Mesendoderm (in vitro differentiated cells): ENCODE data around the gene ERF.

Source experiments
- DNase-seq: peaks from one replicate; pipeline ENCODE4 v3.0.0; 2013
- H2AK5ac ChIP-seq: 2 replicates; pipeline ENCODE4 v1.6.1; 2013; ENCODE audit warnings: low read length, inconsistent platforms
- H2BK120ac ChIP-seq: 2 replicates; pipeline ENCODE4 v1.6.1; 2013; ENCODE audit warnings: low read depth, mild to moderate bottlenecking, low read length, moderate library complexity, mixed read lengths
- H2BK15ac ChIP-seq: replicated peaks from 2 replicates; pipeline ENCODE4 v1.6.1; 2013; ENCODE audit warnings: low read depth, mild to moderate bottlenecking, moderate library complexity
- H2BK5ac ChIP-seq: 2 replicates; pipeline ENCODE4 v1.6.1; 2013; ENCODE audit warnings: low read length, inconsistent platforms
- H3K18ac ChIP-seq: 2 replicates; pipeline ENCODE4 v1.6.1; 2013; ENCODE audit warnings: mild to moderate bottlenecking, low read length, mixed read lengths
- H3K23ac ChIP-seq: one replicate; pipeline ENCODE4 v1.6.1; 2013; ENCODE audit warnings: low read length
- H3K27ac ChIP-seq: 2 replicates; pipeline ENCODE4 v1.5.1; 2013; ENCODE audit warnings: low read depth, mild to moderate bottlenecking, inconsistent platforms, low read length, moderate library complexity
- H3K27me3 ChIP-seq: 2 replicates; pipeline ENCODE4 v1.6.1; 2013; ENCODE audit warnings: low read length, control low read depth, mild to moderate bottlenecking, inconsistent platforms; ENCODE audit not compliant: insufficient read depth, poor library complexity
- H3K36me3 ChIP-seq: 2 replicates; pipeline ENCODE4 v1.6.1; 2013; ENCODE audit warnings: low read length, inconsistent platforms; ENCODE audit not compliant: control insufficient read depth, insufficient read depth
- H3K4ac ChIP-seq: one replicate; pipeline ENCODE4 v1.6.1; 2013; ENCODE audit warnings: low read depth, mild to moderate bottlenecking, low read length, moderate library complexity
- H3K4me1 ChIP-seq: 2 replicates; pipeline ENCODE4 v1.6.1; 2013; ENCODE audit warnings: low read depth, low read length, inconsistent platforms; ENCODE audit not compliant: control insufficient read depth
- H3K4me2 ChIP-seq: 2 replicates; pipeline ENCODE4 v1.6.1; 2013; ENCODE audit warnings: low read length
- H3K4me3 ChIP-seq: 2 replicates; pipeline ENCODE4 v1.5.1; 2013; ENCODE audit warnings: mild to moderate bottlenecking, low read length
- H3K56ac ChIP-seq: one replicate; pipeline ENCODE4 v1.6.1; 2013; ENCODE audit warnings: low read length
- H3K79me1 ChIP-seq: 2 replicates; pipeline ENCODE4 v1.6.1; 2013; ENCODE audit warnings: low read length, inconsistent platforms
- H3K79me2 ChIP-seq: 2 replicates; pipeline ENCODE4 v1.6.1; 2013; ENCODE audit warnings: mild to moderate bottlenecking, low read length; ENCODE audit not compliant: control insufficient read depth, insufficient read depth
- H3K9ac ChIP-seq: 2 replicates; pipeline ENCODE4 v1.6.1; 2013; ENCODE audit warnings: low read length, inconsistent platforms
- H4K5ac ChIP-seq: one replicate; pipeline ENCODE4 v1.6.1; 2013; ENCODE audit warnings: low read length
- H4K8ac ChIP-seq: one replicate; pipeline ENCODE4 v1.6.1; 2013; ENCODE audit warnings: low read depth, mild to moderate bottlenecking, control low read depth, low read length, moderate library complexity
- WGBS: extraction: QIAGEN DNeasy Blood & Tissue Kit; methylation state at CpG from one replicate; pipeline ENCODE4 v1.1.7; 2013; ENCODE audit warnings: low lambda C conversion rate, missing lambda C conversion rate; ENCODE audit not compliant: insufficient coverage; ENCODE audit errors: extremely low coverage; 5-methylcytosine and 5-hydroxymethylcytosine counted together

ERF gene

GRCh38 chr19:42252365-42253244, 2.3 kb downstream of the ERF start:
- H2AK5ac ChIP-seq: peak overlapping the region; percentile 100
- H3K27me3 ChIP-seq: no peaks in the 10 kb centered on the region
- H2BK5ac ChIP-seq: peak overlapping the region; percentile 61
- DNase-seq: peak; percentile 25
- H3K56ac ChIP-seq: peak overlapping the region; percentile 95
- H3K4me2 ChIP-seq: peak overlapping the region; percentile 78
- H3K4me3 ChIP-seq: peak overlapping the region; percentile 84
- peak overlapping the region; percentile 95 for H3K23ac ChIP-seq
- peaks cover 33% of the 10 kb centered on the region for H3K79me2 ChIP-seq
- H4K5ac ChIP-seq: no peak overlapping the region
- peak overlapping the region; percentile 95 for H3K4ac ChIP-seq
- WGBS: no CpG with 5 or more reads among the region's 27 CpGs
- H3K18ac ChIP-seq: peak overlapping the region; percentile 81
- H3K4me1 ChIP-seq: peaks cover 11% of the 10 kb centered on the region
- no peak overlapping the region for H4K8ac ChIP-seq
- peak overlapping the region; percentile 5 for H2BK120ac ChIP-seq
- peak overlapping the region; percentile 96 for H3K9ac ChIP-seq
- H2BK15ac ChIP-seq: no peak overlapping the region
- H3K27ac ChIP-seq: peak overlapping the region; percentile 96
- peaks cover 21% of the 10 kb centered on the region for H3K79me1 ChIP-seq
- peaks cover 5% of the 10 kb centered on the region for H3K36me3 ChIP-seq

- DNase-seq: no peak
- H2BK120ac ChIP-seq: no peak overlapping the region
- no peak overlapping the region for H3K27ac ChIP-seq
- H3K4ac ChIP-seq: no peak overlapping the region
- WGBS: no CpG with 5 or more reads among the region's 4 CpGs
- no peak overlapping the region for H3K4me3 ChIP-seq
- H3K18ac ChIP-seq: no peak overlapping the region
- H3K56ac ChIP-seq: peak overlapping the region; percentile 95
- H3K4me2 ChIP-seq: no peak overlapping the region
- peaks cover 21% of the 10 kb centered on the region for H3K79me1 ChIP-seq
- peaks cover 8% of the 10 kb centered on the region for H3K36me3 ChIP-seq
- H3K4me1 ChIP-seq: peaks cover 11% of the 10 kb centered on the region
- H3K23ac ChIP-seq: peak overlapping the region; percentile 45
- H2BK15ac ChIP-seq: no peak overlapping the region
- H2BK5ac ChIP-seq: no peak overlapping the region
- no peak overlapping the region for H4K5ac ChIP-seq
- H2AK5ac ChIP-seq: no peak overlapping the region
- no peaks in the 10 kb centered on the region for H3K27me3 ChIP-seq
- peaks cover 33% of the 10 kb centered on the region for H3K79me2 ChIP-seq
- peak overlapping the region; percentile 54 for H3K9ac ChIP-seq
- H4K8ac ChIP-seq: no peak overlapping the region
Measured at GRCh38 chr19:42251572-42252358, 3.2 kb downstream of the ERF start.

DNA sequence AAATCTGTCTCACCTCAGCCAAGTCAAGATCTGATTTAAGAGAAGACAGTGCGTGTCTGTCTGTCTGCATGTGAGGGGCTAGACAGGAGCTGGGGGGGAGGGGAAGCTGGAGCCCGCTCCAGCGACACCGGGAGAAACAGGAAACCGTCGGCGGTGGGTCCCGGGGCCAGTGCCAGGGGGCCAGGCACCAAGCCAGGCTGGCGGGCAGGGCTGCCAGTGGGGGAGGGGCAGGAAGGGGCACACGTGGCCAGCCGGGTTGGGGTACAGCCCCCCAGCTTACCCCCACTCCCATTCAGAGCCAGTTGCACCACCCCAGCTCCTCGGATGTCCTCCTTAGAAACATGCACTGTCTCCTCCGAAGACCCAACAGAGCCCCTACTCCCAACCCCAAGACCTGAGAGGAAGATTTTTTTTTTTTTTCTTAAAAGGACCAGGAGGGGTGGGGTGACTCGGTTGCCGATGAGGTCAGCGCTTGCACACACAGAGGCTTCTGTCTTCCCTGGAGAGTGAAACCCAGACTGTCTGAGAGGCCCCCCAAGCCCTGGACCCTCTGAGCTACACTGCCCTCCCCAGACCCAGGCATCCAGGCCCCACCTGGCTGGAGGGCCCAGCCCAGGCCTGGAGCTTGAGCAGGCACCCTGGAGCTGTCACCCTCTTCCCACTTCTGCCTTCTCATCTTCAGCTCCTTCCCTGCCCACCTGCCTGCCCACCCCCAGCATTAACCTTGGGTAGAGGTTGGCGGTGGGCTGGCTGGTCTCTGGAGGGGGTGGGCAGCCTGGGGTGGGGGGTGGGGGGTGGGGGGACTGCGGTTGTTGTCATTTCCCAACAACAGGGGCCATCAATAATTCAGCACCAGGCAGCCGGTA, 4.0 kb downstream of the ERF start:
- Histone ChIP-seq H3K36me3 (peaks cover 8% of the 10 kb centered on the region), H3K23ac (no peak overlapping the region), H3K79me1 (peaks cover 21% of the 10 kb centered on the region), H3K4me2 (no peak overlapping the region), H3K79me2 (peaks cover 33% of the 10 kb centered on the region), H3K18ac (no peak overlapping the region), H3K4me3 (no peak overlapping the region), H3K56ac (peak overlapping the region; percentile 34), H4K5ac (no peak overlapping the region), H2BK120ac (no peak overlapping the region), H2BK5ac (no peak overlapping the region), H3K9ac (no peak overlapping the region), H3K4me1 (peaks cover 11% of the 10 kb centered on the region), H3K27me3 (no peaks in the 10 kb centered on the region), H3K4ac (no peak overlapping the region), H3K27ac (no peak overlapping the region), H2BK15ac (no peak overlapping the region), H2AK5ac (no peak overlapping the region), H4K8ac (no peak overlapping the region)
- DNase-seq: no peak
- no CpG with 5 or more reads among the region's 19 CpGs for WGBS

DNA sequence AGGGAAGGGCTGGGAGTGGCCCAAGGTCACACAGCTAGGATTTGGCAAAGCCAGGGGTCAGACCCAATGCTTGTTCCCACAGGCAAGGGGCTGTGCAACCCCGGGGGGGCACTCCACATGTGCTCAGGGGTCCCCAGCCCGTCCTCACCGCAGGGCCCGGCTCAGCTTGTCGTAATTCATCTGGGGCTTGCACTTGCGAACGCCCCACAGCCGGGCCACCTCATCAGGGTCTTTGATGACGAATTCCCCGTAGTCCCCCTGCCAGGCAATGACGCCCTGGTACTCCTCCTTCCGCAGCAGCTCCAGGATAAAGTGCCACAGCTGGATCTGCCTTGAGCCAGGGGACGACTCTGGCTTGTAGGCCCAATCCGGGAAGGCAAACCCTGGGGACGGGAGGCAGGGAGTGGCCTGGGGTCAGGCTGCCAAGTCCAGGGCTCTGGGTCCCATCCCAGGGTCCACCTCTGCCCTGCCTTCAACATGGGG, 4.7 kb downstream of the ERF start:
- Histone ChIP-seq H3K79me1 (peaks cover 21% of the 10 kb centered on the region), H3K18ac (no peak overlapping the region), H3K4ac (no peak overlapping the region), H3K4me3 (no peak overlapping the region), H3K23ac (no peak overlapping the region), H2BK120ac (no peak overlapping the region), H3K27me3 (no peaks in the 10 kb centered on the region), H2BK15ac (no peak overlapping the region), H3K79me2 (peaks cover 33% of the 10 kb centered on the region), H3K56ac (peak overlapping the region; percentile 34), H2BK5ac (no peak overlapping the region), H3K4me2 (no peak overlapping the region), H3K27ac (no peak overlapping the region), H3K36me3 (peaks cover 8% of the 10 kb centered on the region), H2AK5ac (no peak overlapping the region), H3K4me1 (peaks cover 11% of the 10 kb centered on the region), H4K5ac (no peak overlapping the region), H4K8ac (no peak overlapping the region), H3K9ac (no peak overlapping the region)
- no CpG with 5 or more reads among the region's 15 CpGs for WGBS
- no peak for DNase-seq

- H2BK15ac ChIP-seq: no peak overlapping the region
- H4K5ac ChIP-seq: no peak overlapping the region
- peaks cover 33% of the 10 kb centered on the region for H3K79me2 ChIP-seq
- H3K79me1 ChIP-seq: peaks cover 21% of the 10 kb centered on the region
- no peak for DNase-seq
- H3K9ac ChIP-seq: no peak overlapping the region
- no peak overlapping the region for H2BK5ac ChIP-seq
- no peak overlapping the region for H2BK120ac ChIP-seq
- H3K36me3 ChIP-seq: peaks cover 8% of the 10 kb centered on the region
- no peaks in the 10 kb centered on the region for H3K27me3 ChIP-seq
- H3K4me1 ChIP-seq: peaks cover 11% of the 10 kb centered on the region
- no peak overlapping the region for H3K4me3 ChIP-seq
- no peak overlapping the region for H3K27ac ChIP-seq
- H3K4me2 ChIP-seq: no peak overlapping the region
- H4K8ac ChIP-seq: no peak overlapping the region
- no peak overlapping the region for H3K23ac ChIP-seq
- no CpG with 5 or more reads among the region's 6 CpGs for WGBS
- no peak overlapping the region for H3K4ac ChIP-seq
- H3K18ac ChIP-seq: no peak overlapping the region
- H2AK5ac ChIP-seq: no peak overlapping the region
- no peak overlapping the region for H3K56ac ChIP-seq
Measured at GRCh38 chr19:42249769-42250168, 5.2 kb downstream of the ERF start.
